WTC11 (cell line): ENCODE results near the gene CYP19A1. TPM values are rescaled to one million over a fixed set of nuclear protein-coding genes. Genes with fewer than 3 reads are reported as not detected.

ENCODE experiments used
- ATAC-seq: fragments of 200-7000 bp; cut with Tn5 transposase; 2 replicates; pipeline ENCODE4 v1.10.0; 2021; ENCODE audit warnings: mild to moderate bottlenecking, moderate library complexity
- CTCF ChIA-PET: fragments of 300-600 bp; sonication (Branson Sonifier 250); formaldehyde crosslinking; loops from one replicate; lab custom pipeline; 2021; ENCODE audit warnings: antibody characterized with exemption; lab: Charles Lee
- POLR2A ChIA-PET: fragments of 350-600 bp; sonication (Branson Sonifier 250); formaldehyde crosslinking; loops from one replicate; lab custom pipeline; 2021; ENCODE audit warnings: antibody characterized with exemption; lab: Charles Lee
- DNase-seq: peaks from one replicate; pipeline ENCODE4 v3.0.0; 2021; ENCODE audit warnings: low spot score
- H3K27ac Mint-ChIP-seq: 2 replicates; pipeline ENCODE4 v1.8.0; 2021; ENCODE audit warnings: mixed read lengths
- H3K27me3 Mint-ChIP-seq: 2 replicates; pipeline ENCODE4 v1.8.0; 2021; ENCODE audit warnings: low read depth, mild to moderate bottlenecking, moderate library complexity, mixed read lengths
- H3K36me3 Mint-ChIP-seq: 2 replicates; pipeline ENCODE4 v1.8.0; 2021; ENCODE audit warnings: mixed read lengths
- H3K4me1 Mint-ChIP-seq: 2 replicates; pipeline ENCODE4 v1.8.0; 2022; ENCODE audit warnings: mixed read lengths
- H3K4me3 Mint-ChIP-seq: 2 replicates; pipeline ENCODE4 v1.8.0; 2021; ENCODE audit warnings: mild to moderate bottlenecking, moderate library complexity, mixed read lengths
- H3K9me3 Mint-ChIP-seq: 2 replicates; pipeline ENCODE4 v1.8.0; 2021; ENCODE audit warnings: mixed read lengths
- GABPB1 ChIP-seq: sonication (generic); formaldehyde crosslinking; IDR thresholded peaks from 2 replicates; pipeline ENCODE4 v1.8.1; 2023; ENCODE audit warnings: mild to moderate bottlenecking, missing genetic modification reagents
- GTF2I ChIP-seq: fragments of 250-450 bp; sonication (Bioruptor Pico); conservative IDR thresholded peaks from 2 replicates; pipeline ENCODE4 v1.4.0; 2021; ENCODE audit warnings: mild to moderate bottlenecking
- MXD4 ChIP-seq: fragments of 250-450 bp; sonication (Bioruptor Pico); IDR thresholded peaks from 2 replicates; pipeline ENCODE4 v1.8.0; 2021; ENCODE audit warnings: mild to moderate bottlenecking, moderate library complexity, borderline replicate concordance
- MYBL2 ChIP-seq: sonication (generic); formaldehyde crosslinking; IDR thresholded peaks from 2 replicates; pipeline ENCODE4 v1.8.1; 2023; ENCODE audit warnings: mild to moderate bottlenecking, moderate library complexity, missing genetic modification reagents
- NFYB ChIP-seq: sonication (generic); formaldehyde crosslinking; conservative IDR thresholded peaks from 2 replicates; pipeline ENCODE4 v1.8.0; 2022; ENCODE audit warnings: low read depth, missing genetic modification reagents
- NR2C2 ChIP-seq: sonication (generic); formaldehyde crosslinking; IDR thresholded peaks from 2 replicates; pipeline ENCODE4 v1.8.0; 2022; ENCODE audit warnings: mild to moderate bottlenecking, missing genetic modification reagents
- RELA ChIP-seq: sonication (generic); formaldehyde crosslinking; IDR thresholded peaks from 2 replicates; pipeline ENCODE4 v1.8.1; 2022; ENCODE audit warnings: missing genetic modification reagents, mild to moderate bottlenecking, borderline replicate concordance
- TEAD1 ChIP-seq: sonication (generic); formaldehyde crosslinking; IDR thresholded peaks from 2 replicates; pipeline ENCODE4 v1.8.0; 2022; ENCODE audit warnings: mild to moderate bottlenecking, missing genetic modification reagents
- TEAD4 ChIP-seq: sonication (generic); formaldehyde crosslinking; IDR thresholded peaks from 2 replicates; pipeline ENCODE4 v1.8.0; 2022; ENCODE audit warnings: mild to moderate bottlenecking, missing genetic modification reagents
- ZBTB21 ChIP-seq: sonication (generic); formaldehyde crosslinking; IDR thresholded peaks from 2 replicates; pipeline ENCODE4 v1.8.1; 2023; ENCODE audit warnings: mild to moderate bottlenecking, missing genetic modification reagents, borderline replicate concordance
- ZNF121 ChIP-seq: sonication (generic); formaldehyde crosslinking; IDR thresholded peaks from 2 replicates; pipeline ENCODE4 v1.8.0; 2023; ENCODE audit warnings: missing genetic modification reagents
- ZNF138 ChIP-seq: sonication (generic); formaldehyde crosslinking; conservative IDR thresholded peaks from 2 replicates; pipeline ENCODE4 v1.8.1; 2022; ENCODE audit warnings: mild to moderate bottlenecking, moderate library complexity, missing genetic modification reagents
- ZNF219 ChIP-seq: sonication (generic); formaldehyde crosslinking; IDR thresholded peaks from 2 replicates; pipeline ENCODE4 v1.8.0; 2023; ENCODE audit warnings: missing genetic modification reagents, mild to moderate bottlenecking, borderline replicate concordance
- ZNF263 ChIP-seq: sonication (generic); formaldehyde crosslinking; IDR thresholded peaks from 2 replicates; pipeline ENCODE4 v1.8.1; 2022; ENCODE audit warnings: low read depth, mild to moderate bottlenecking, moderate library complexity, missing genetic modification reagents
- ZNF317 ChIP-seq: sonication (generic); formaldehyde crosslinking; IDR thresholded peaks from 2 replicates; pipeline ENCODE4 v1.8.1; 2023; ENCODE audit warnings: low read depth, mild to moderate bottlenecking, moderate library complexity, missing genetic modification reagents, borderline replicate concordance
- ZNF671 ChIP-seq: fragments of 250-450 bp; sonication (Bioruptor Pico); IDR thresholded peaks from 2 replicates; pipeline ENCODE4 v1.8.0; 2021; ENCODE audit warnings: mild to moderate bottlenecking
- total RNA-seq: library from RNA; stranded (reverse); gene quantifications from 3 replicates; pipeline ENCODE4 v1.2.3, GENCODE V29; 2021
- TF ChIP-seq, protein P1 (sequence below): sonication (generic); formaldehyde crosslinking; conservative IDR thresholded peaks from 2 replicates; pipeline ENCODE4 v1.8.1; 2022; ENCODE audit warnings: mild to moderate bottlenecking, missing genetic modification reagents
- TF ChIP-seq, protein P2 (sequence below): sonication (generic); formaldehyde crosslinking; IDR thresholded peaks from 2 replicates; pipeline ENCODE4 v1.8.1; 2023; ENCODE audit warnings: mild to moderate bottlenecking, missing genetic modification reagents, moderate library complexity
- TF ChIP-seq, protein P3 (sequence below): sonication (generic); formaldehyde crosslinking; conservative IDR thresholded peaks from 2 replicates; pipeline ENCODE4 v1.8.1; 2023; ENCODE audit warnings: mild to moderate bottlenecking, low read depth, missing genetic modification reagents, moderate library complexity
- TF ChIP-seq, protein P4 (sequence below): fragments of 250-450 bp; sonication (Bioruptor Pico); IDR thresholded peaks from 2 replicates; pipeline ENCODE4 v1.9.0; 2021; ENCODE audit warnings: mild to moderate bottlenecking, borderline replicate concordance
- TF ChIP-seq, protein P5 (sequence below): sonication (generic); formaldehyde crosslinking; IDR thresholded peaks from 2 replicates; pipeline ENCODE4 v1.8.1; 2023; ENCODE audit warnings: mild to moderate bottlenecking, missing genetic modification reagents, borderline replicate concordance
- TF ChIP-seq, protein P6 (sequence below): sonication (generic); formaldehyde crosslinking; IDR thresholded peaks from 2 replicates; pipeline ENCODE4 v1.8.1; 2023; ENCODE audit warnings: mild to moderate bottlenecking, missing genetic modification reagents, moderate library complexity

The CYP19A1 gene
- total RNA-seq, 1 experiment from 2014 or later, result not detected

DNA sequence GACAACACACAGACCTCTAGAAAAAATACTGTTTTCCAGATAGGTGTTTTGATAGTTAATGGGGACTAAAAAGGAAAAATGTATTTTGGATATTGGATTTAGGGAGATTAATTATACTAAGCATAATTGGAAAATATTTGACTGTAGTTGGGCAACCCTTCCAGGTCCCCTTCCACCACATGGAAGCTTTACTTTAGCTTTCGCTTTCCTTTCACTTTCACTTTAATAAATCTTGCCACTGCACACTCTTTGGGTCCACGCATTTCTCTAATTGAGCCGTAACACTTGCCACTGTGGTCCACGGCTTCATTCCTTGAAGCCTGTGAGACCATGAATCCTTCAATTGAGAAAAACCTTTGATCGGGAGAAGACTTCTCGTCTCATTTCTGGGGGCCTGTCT lies 18.6 kb upstream of the CYP19A1 start:
- no peak overlapping the region for H3K27ac Mint-ChIP-seq

DNA sequence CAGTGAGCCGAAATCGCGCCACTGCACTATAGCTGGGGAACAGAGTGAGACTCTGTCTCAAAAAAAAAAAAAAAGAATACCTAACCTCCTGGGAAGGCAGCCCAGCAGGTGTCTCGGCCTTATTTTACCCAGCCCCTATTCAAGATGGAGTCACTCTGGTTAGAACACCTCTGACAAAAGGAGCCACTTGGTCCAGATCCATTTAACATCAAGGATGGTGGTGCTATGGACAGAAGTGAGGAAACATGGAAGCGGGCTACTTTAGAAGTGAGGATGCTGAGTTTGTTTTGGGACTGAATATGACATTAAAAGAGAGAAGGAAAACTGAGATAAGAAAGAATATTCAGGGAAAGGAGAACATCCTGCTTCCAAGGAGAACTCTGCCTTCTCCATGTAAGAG lies 17.8 kb upstream of the CYP19A1 start:
- Mint-ChIP-seq H3K27me3 (no peaks in the 10 kb centered on the region; the same call in 1 of the 2 replicates), H3K27ac (no peak overlapping the region), H3K4me3 (no peak overlapping the region), H3K4me1 (peaks cover 4% of the 10 kb centered on the region; the same call in 1 of the 2 replicates), H3K36me3 (no peaks in the 10 kb centered on the region), H3K9me3 (no peaks in the 10 kb centered on the region)
- ChIA-PET POLR2A (no interaction called here), CTCF (interaction anchor here (1.0 kb wide), 1 partner anchor 193 kb away, joined by 3 read pairs; no protein-coding TSS in a partner anchor)
- no peak for DNase-seq
- TF ChIP-seq ZNF317 (CRISPR knock-in tag) (no peak), GTF2I (CRISPR knock-in tag) (no peak), MXD4 (CRISPR knock-in tag) (no peak), TEAD1 (no peak), ZNF219 (CRISPR knock-in tag) (no peak), ZNF121 (CRISPR knock-in tag) (no peak), GABPB1 (CRISPR knock-in tag) (no peak), TEAD4 (CRISPR knock-in tag) (no peak)
- TF ChIP-seq, protein P1, sequence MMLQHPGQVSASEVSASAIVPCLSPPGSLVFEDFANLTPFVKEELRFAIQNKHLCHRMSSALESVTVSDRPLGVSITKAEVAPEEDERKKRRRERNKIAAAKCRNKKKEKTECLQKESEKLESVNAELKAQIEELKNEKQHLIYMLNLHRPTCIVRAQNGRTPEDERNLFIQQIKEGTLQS (CRISPR knock-in tag), result no peak
- TF ChIP-seq, protein P2, sequence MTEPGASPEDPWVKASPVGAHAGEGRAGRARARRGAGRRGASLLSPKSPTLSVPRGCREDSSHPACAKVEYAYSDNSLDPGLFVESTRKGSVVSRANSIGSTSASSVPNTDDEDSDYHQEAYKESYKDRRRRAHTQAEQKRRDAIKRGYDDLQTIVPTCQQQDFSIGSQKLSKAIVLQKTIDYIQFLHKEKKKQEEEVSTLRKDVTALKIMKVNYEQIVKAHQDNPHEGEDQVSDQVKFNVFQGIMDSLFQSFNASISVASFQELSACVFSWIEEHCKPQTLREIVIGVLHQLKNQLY, result no peak
- TF ChIP-seq, protein P3, sequence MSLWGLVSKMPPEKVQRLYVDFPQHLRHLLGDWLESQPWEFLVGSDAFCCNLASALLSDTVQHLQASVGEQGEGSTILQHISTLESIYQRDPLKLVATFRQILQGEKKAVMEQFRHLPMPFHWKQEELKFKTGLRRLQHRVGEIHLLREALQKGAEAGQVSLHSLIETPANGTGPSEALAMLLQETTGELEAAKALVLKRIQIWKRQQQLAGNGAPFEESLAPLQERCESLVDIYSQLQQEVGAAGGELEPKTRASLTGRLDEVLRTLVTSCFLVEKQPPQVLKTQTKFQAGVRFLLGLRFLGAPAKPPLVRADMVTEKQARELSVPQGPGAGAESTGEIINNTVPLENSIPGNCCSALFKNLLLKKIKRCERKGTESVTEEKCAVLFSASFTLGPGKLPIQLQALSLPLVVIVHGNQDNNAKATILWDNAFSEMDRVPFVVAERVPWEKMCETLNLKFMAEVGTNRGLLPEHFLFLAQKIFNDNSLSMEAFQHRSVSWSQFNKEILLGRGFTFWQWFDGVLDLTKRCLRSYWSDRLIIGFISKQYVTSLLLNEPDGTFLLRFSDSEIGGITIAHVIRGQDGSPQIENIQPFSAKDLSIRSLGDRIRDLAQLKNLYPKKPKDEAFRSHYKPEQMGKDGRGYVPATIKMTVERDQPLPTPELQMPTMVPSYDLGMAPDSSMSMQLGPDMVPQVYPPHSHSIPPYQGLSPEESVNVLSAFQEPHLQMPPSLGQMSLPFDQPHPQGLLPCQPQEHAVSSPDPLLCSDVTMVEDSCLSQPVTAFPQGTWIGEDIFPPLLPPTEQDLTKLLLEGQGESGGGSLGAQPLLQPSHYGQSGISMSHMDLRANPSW (CRISPR knock-in tag), result no peak
- TF ChIP-seq, protein P4, sequence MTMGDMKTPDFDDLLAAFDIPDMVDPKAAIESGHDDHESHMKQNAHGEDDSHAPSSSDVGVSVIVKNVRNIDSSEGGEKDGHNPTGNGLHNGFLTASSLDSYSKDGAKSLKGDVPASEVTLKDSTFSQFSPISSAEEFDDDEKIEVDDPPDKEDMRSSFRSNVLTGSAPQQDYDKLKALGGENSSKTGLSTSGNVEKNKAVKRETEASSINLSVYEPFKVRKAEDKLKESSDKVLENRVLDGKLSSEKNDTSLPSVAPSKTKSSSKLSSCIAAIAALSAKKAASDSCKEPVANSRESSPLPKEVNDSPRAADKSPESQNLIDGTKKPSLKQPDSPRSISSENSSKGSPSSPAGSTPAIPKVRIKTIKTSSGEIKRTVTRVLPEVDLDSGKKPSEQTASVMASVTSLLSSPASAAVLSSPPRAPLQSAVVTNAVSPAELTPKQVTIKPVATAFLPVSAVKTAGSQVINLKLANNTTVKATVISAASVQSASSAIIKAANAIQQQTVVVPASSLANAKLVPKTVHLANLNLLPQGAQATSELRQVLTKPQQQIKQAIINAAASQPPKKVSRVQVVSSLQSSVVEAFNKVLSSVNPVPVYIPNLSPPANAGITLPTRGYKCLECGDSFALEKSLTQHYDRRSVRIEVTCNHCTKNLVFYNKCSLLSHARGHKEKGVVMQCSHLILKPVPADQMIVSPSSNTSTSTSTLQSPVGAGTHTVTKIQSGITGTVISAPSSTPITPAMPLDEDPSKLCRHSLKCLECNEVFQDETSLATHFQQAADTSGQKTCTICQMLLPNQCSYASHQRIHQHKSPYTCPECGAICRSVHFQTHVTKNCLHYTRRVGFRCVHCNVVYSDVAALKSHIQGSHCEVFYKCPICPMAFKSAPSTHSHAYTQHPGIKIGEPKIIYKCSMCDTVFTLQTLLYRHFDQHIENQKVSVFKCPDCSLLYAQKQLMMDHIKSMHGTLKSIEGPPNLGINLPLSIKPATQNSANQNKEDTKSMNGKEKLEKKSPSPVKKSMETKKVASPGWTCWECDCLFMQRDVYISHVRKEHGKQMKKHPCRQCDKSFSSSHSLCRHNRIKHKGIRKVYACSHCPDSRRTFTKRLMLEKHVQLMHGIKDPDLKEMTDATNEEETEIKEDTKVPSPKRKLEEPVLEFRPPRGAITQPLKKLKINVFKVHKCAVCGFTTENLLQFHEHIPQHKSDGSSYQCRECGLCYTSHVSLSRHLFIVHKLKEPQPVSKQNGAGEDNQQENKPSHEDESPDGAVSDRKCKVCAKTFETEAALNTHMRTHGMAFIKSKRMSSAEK, result no peak
- no peak for ATAC-seq

More for the DNA sequence above, 18.6 kb upstream of the CYP19A1 start:
- ATAC-seq, result no peak
- POLR2A ChIA-PET, result no interaction called here
- Mint-ChIP-seq H3K27me3 (no peaks in the 10 kb centered on the region), H3K4me1 (peaks cover 4% of the 10 kb centered on the region; the same call in 1 of the 2 replicates), H3K9me3 (no peaks in the 10 kb centered on the region), H3K36me3 (no peaks in the 10 kb centered on the region), H3K4me3 (no peak overlapping the region)
- TF ChIP-seq NR2C2 (CRISPR knock-in tag), result no peak
- TF ChIP-seq ZBTB21 (CRISPR knock-in tag), result no peak
- TF ChIP-seq ZNF138 (CRISPR knock-in tag), result no peak
- TF ChIP-seq RELA, result no peak
- no peak for TF ChIP-seq NFYB (CRISPR knock-in tag)
- no peak for TF ChIP-seq TEAD4 (CRISPR knock-in tag)
- TF ChIP-seq ZNF317 (CRISPR knock-in tag), result no peak
- TF ChIP-seq, protein P5, sequence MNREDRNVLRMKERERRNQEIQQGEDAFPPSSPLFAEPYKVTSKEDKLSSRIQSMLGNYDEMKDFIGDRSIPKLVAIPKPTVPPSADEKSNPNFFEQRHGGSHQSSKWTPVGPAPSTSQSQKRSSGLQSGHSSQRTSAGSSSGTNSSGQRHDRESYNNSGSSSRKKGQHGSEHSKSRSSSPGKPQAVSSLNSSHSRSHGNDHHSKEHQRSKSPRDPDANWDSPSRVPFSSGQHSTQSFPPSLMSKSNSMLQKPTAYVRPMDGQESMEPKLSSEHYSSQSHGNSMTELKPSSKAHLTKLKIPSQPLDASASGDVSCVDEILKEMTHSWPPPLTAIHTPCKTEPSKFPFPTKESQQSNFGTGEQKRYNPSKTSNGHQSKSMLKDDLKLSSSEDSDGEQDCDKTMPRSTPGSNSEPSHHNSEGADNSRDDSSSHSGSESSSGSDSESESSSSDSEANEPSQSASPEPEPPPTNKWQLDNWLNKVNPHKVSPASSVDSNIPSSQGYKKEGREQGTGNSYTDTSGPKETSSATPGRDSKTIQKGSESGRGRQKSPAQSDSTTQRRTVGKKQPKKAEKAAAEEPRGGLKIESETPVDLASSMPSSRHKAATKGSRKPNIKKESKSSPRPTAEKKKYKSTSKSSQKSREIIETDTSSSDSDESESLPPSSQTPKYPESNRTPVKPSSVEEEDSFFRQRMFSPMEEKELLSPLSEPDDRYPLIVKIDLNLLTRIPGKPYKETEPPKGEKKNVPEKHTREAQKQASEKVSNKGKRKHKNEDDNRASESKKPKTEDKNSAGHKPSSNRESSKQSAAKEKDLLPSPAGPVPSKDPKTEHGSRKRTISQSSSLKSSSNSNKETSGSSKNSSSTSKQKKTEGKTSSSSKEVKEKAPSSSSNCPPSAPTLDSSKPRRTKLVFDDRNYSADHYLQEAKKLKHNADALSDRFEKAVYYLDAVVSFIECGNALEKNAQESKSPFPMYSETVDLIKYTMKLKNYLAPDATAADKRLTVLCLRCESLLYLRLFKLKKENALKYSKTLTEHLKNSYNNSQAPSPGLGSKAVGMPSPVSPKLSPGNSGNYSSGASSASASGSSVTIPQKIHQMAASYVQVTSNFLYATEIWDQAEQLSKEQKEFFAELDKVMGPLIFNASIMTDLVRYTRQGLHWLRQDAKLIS (CRISPR knock-in tag), result no peak
- TF ChIP-seq, protein P6, sequence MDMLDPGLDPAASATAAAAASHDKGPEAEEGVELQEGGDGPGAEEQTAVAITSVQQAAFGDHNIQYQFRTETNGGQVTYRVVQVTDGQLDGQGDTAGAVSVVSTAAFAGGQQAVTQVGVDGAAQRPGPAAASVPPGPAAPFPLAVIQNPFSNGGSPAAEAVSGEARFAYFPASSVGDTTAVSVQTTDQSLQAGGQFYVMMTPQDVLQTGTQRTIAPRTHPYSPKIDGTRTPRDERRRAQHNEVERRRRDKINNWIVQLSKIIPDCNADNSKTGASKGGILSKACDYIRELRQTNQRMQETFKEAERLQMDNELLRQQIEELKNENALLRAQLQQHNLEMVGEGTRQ (CRISPR knock-in tag), result no peak
- no peak for TF ChIP-seq ZNF671 (CRISPR knock-in tag)
- TF ChIP-seq ZNF263 (CRISPR knock-in tag), result no peak
- no peak for TF ChIP-seq MYBL2 (CRISPR knock-in tag)
- CTCF ChIA-PET, result interaction anchor here (1.0 kb wide), 1 partner anchor 194 kb away, joined by 3 read pairs; no protein-coding TSS in a partner anchor
- no peak for DNase-seq
